Sigmoid colon (tissue), 7 donors: ENCODE results near the gene TRIM44. TPM values are rescaled to one million over a fixed set of nuclear protein-coding genes. Genes with fewer than 3 reads are reported as not detected.
"Not testable (repeated sequence)": the region's sequence is repeated elsewhere in the genome, so short reads cannot be mapped to it uniquely, and the experiment has no call there.

Source experiments
- DNase-seq: peaks from one replicate; pipeline ENCODE4 v3.0.0-alpha.2; 2019
- H3K27ac ChIP-seq, 4 donors: fragments of 200-600 bp; sonication (generic); one replicate each; pipeline ENCODE4 v1.5.1; 2016 to 2019; ENCODE audit warnings: mild to moderate bottlenecking in 1 of 4
- H3K27me3 ChIP-seq, 3 donors: fragments of 200-600 bp; sonication (generic); one replicate each; pipeline ENCODE4 v1.5.1; 2019; ENCODE audit warnings: mild to moderate bottlenecking in 1 of 3
- H3K36me3 ChIP-seq, 4 donors: fragments of 200-600 bp; sonication (generic); one replicate each; pipeline ENCODE4 v1.5.1; 2016 to 2019
- H3K4me1 ChIP-seq, 4 donors: fragments of 200-600 bp; sonication (generic); one replicate each; pipeline ENCODE4 v1.5.1; 2017 to 2019
- H3K4me3 ChIP-seq, 4 donors: fragments of 200-600 bp; sonication (generic); one replicate each; pipeline ENCODE4 v1.5.1; 2017 to 2019; ENCODE audit warnings: mild to moderate bottlenecking in 2 of 4, moderate library complexity in 1 of 4
- H3K9me3 ChIP-seq, 4 donors: fragments of 200-600 bp in 3 of 4; sonication (generic) in 3 of 4; one replicate each; pipeline versions ENCODE4 v1.5.1 to v1.6.1; 2013 to 2019
- EP300 ChIP-seq, 4 donors: sonication (generic); formaldehyde crosslinking; IDR thresholded peaks; one replicate each; pipeline ENCODE4 v1.6.1; 2017; ENCODE audit warnings: antibody characterized with exemption in 4 of 4
- POLR2A ChIP-seq, 2 donors: fragments of 450-650 bp; IDR thresholded peaks; one replicate each; pipeline ENCODE4 v1.6.1; 2016; ENCODE audit warnings: antibody characterized with exemption in 2 of 2, mild to moderate bottlenecking in 2 of 2, moderate library complexity in 2 of 2
- POLR2AphosphoS5 ChIP-seq, 4 donors: sonication (generic); formaldehyde crosslinking; IDR thresholded peaks; one replicate each; pipeline ENCODE4 v1.6.1; 2017; ENCODE audit warnings: antibody characterized with exemption in 4 of 4
- WGBS, 2 donors: extraction: QIAGEN DNeasy Blood & Tissue Kit; methylation state at CpG; one replicate each; pipeline ENCODE4 v1.1.7; 2013; 5-methylcytosine and 5-hydroxymethylcytosine counted together
- intact Hi-C: fragments of 100-400 bp; cut with DNase I; formaldehyde crosslinking; loops from one replicate; pipeline ENCODE4 v1.15.1; 2023
- polyA plus RNA-seq, 3 donors: library from polyadenylated mRNA; stranded (reverse); fragments of 200-250 nt; gene quantifications; one replicate each; pipeline ENCODE4 v1.2.3, GENCODE V29; 2013
- total RNA-seq, 4 donors: library from RNA; depleted of rRNA; stranded (reverse); fragments of >200 nt; gene quantifications; one replicate each; pipeline ENCODE4 v1.1.0, GENCODE V29; 2016
- TF ChIP-seq, protein P1 (sequence below), 4 experiments: fragments of 450-650 bp in 3 of 4; fragments of 200-600 bp in 1 of 4; IDR thresholded peaks; one replicate each; pipeline ENCODE4 v1.5.1; 2016 to 2019; ENCODE audit warnings: antibody characterized with exemption in 4 of 4, mild to moderate bottlenecking in 3 of 4, moderate library complexity in 2 of 4
- donor health status: healthy with polysubstance abuse.
- donor health status: Bipolar disorder and iron deficiency.
- donor health status: healthy.

Gene TRIM44
- total and polyA plus RNA-seq, 7 donors: 8.4 to 97.2 (median 23.0) TPM

- DNase-seq: no peak
- Histone ChIP-seq H3K9me3 (peaks cover 0 to 12% (median 0%) of the 10 kb centered on the region in 4 donors), H3K4me3 (peak overlapping the region; percentile 50 to 81 (median 72)), H3K4me1 (peaks cover 0 to 27% (median 20%) of the 10 kb centered on the region in 4 donors), H3K27me3 (no peaks in the 10 kb centered on the region), H3K36me3 (no peaks in the 10 kb centered on the region), H3K27ac (peak overlapping the region; percentile 84 to 98 (median 91))
- TF ChIP-seq POLR2A (IDR thresholded peaks at IDR 0.05): no peak
- 0 to 3% methylated on average over 12 of the region's 12 CpGs for WGBS, 2 donors
- intact Hi-C loops: loop anchor here (1.0 to 10.0 kb wide), 3 partner anchors 43 to 625 kb away; partner anchors contain the start of genes COMMD9 and LDLRAD3
These were observed 420 bp upstream of the TRIM44 start for GRCh38 chr11:35662061-35662648.

- peak overlapping the region; percentile 84 to 98 (median 91) for H3K27ac ChIP-seq
- peaks cover 0 to 27% (median 20%) of the 10 kb centered on the region in 4 donors for H3K4me1 ChIP-seq
- H3K4me3 ChIP-seq: peak overlapping the region; percentile 50 to 81 (median 72)
- TF ChIP-seq POLR2A (IDR thresholded peaks at IDR 0.05): no peak
- TF ChIP-seq, protein P1, sequence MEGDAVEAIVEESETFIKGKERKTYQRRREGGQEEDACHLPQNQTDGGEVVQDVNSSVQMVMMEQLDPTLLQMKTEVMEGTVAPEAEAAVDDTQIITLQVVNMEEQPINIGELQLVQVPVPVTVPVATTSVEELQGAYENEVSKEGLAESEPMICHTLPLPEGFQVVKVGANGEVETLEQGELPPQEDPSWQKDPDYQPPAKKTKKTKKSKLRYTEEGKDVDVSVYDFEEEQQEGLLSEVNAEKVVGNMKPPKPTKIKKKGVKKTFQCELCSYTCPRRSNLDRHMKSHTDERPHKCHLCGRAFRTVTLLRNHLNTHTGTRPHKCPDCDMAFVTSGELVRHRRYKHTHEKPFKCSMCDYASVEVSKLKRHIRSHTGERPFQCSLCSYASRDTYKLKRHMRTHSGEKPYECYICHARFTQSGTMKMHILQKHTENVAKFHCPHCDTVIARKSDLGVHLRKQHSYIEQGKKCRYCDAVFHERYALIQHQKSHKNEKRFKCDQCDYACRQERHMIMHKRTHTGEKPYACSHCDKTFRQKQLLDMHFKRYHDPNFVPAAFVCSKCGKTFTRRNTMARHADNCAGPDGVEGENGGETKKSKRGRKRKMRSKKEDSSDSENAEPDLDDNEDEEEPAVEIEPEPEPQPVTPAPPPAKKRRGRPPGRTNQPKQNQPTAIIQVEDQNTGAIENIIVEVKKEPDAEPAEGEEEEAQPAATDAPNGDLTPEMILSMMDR (IDR thresholded peaks at IDR 0.05): no peak
- TF ChIP-seq EP300 (IDR thresholded peaks at IDR 0.05): no peak
- no peak for TF ChIP-seq POLR2AphosphoS5 (IDR thresholded peaks at IDR 0.05)
- H3K27me3 ChIP-seq: no peaks in the 10 kb centered on the region
- H3K36me3 ChIP-seq: no peaks in the 10 kb centered on the region
- 88 to 93% methylated on average over 10 of the region's 10 CpGs for WGBS, 2 donors
- H3K9me3 ChIP-seq: peaks cover 0 to 12% (median 0%) of the 10 kb centered on the region in 4 donors
- intact Hi-C loops: loop anchor here (5.0 to 10.0 kb wide), 2 partner anchors 281 to 624 kb away; partner anchors contain the start of genes COMMD9 and LDLRAD3
- DNase-seq: no peak
These were observed 780 bp downstream of the TRIM44 start for GRCh38 chr11:35663408-35663702.

GRCh38 chr11:35664977-35665441, 2.4 kb downstream of the TRIM44 start:
- Histone ChIP-seq H3K4me1 (peaks cover 0 to 30% (median 23%) of the 10 kb centered on the region in 4 donors), H3K27me3 (no peaks in the 10 kb centered on the region), H3K9me3 (peaks cover 0 to 12% (median 0%) of the 10 kb centered on the region in 4 donors), H3K4me3 (no peak overlapping the region), H3K27ac (no peak overlapping the region), H3K36me3 (no peaks in the 10 kb centered on the region)
- WGBS, 2 donors: 96 to 98% methylated on average over 5 of the region's 5 CpGs
- intact Hi-C loops: loop anchor here (5.0 to 10.0 kb wide), 2 partner anchors 280 to 622 kb away; partner anchors contain the start of genes COMMD9 and LDLRAD3
- no peak for DNase-seq
- no peak for TF ChIP-seq POLR2AphosphoS5 (IDR thresholded peaks at IDR 0.05)
- TF ChIP-seq EP300 (IDR thresholded peaks at IDR 0.05): no peak
- TF ChIP-seq, protein P1 (IDR thresholded peaks at IDR 0.05): no peak

DNA sequence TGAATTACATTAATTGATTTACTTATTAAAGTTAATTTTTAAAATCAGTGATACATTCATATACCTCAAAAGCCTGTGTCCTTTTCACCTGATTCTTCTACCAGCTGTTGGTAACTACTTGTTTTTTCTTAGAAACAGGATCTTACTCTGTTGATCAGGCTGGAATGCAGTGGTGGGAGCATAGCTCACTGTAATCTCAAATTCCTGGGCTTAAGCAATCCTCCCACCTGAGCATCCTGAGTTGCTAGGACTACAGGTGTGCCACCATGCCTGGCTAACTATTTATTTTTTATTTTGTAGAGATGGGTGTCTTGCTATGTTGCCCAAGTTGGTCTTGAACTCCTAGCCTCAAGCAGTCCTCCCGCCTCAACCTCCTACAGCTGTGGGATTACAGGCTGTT, 4.7 kb downstream of the TRIM44 start:
- peaks cover 0 to 12% (median 0%) of the 10 kb centered on the region in 4 donors for H3K9me3 ChIP-seq
- intact Hi-C loops: loop anchor here (10.0 kb wide), 1 partner anchor 278 kb away; the partner anchor contains the start of gene LDLRAD3
- H3K4me1 ChIP-seq: peaks cover 0 to 44% (median 31%) of the 10 kb centered on the region in 4 donors

GRCh38 chr11:35668350-35668749, 5.8 kb downstream of the TRIM44 start:
- H3K27ac ChIP-seq: not testable (repeated sequence)
- WGBS, 2 donors: 96 to 98% methylated on average over 3 of the region's 3 CpGs
- intact Hi-C loops: loop anchor here (10.0 kb wide), 1 partner anchor 276 kb away; the partner anchor contains the start of gene LDLRAD3

More for the DNA sequence above, 4.7 kb downstream of the TRIM44 start:
- 100% methylated on average over 1 of the region's 1 CpG for WGBS, 2 donors
- H3K27me3 ChIP-seq: no peaks in the 10 kb centered on the region
- no peak for DNase-seq
- H3K36me3 ChIP-seq: no peaks in the 10 kb centered on the region
- H3K27ac ChIP-seq: no peak overlapping the region
- H3K4me3 ChIP-seq: no peak overlapping the region
- TF ChIP-seq POLR2AphosphoS5 (IDR thresholded peaks at IDR 0.05) (no peak), EP300 (IDR thresholded peaks at IDR 0.05) (no peak), POLR2A (IDR thresholded peaks at IDR 0.05) (no peak)
- TF ChIP-seq, protein P1 (IDR thresholded peaks at IDR 0.05): no peak

More at GRCh38 chr11:35668350-35668749, 5.8 kb downstream of the TRIM44 start:
- H3K9me3 ChIP-seq: peaks cover 0 to 12% (median 0%) of the 10 kb centered on the region in 4 donors
- H3K4me1 ChIP-seq: peaks cover 0 to 51% (median 32%) of the 10 kb centered on the region in 4 donors
- not testable (repeated sequence) for H3K4me3 ChIP-seq, H3K27me3 ChIP-seq, DNase-seq, H3K36me3 ChIP-seq
